Measurements from ENCODE around the gene MYO3A. TPM values are rescaled to one million over a fixed set of nuclear protein-coding genes. Genes with fewer than 3 reads are reported as not detected.

The MYO3A gene
- total RNA-seq, 1 donor from 2014 or later = 0.23 TPM

- Histone ChIP-seq H3K9me3 (ENCODE audit: insufficient read depth, low read depth, low read length) (no peaks in the 10 kb centered on the region), H3K36me3 (ENCODE audit: insufficient read depth, low read length) (no peaks in the 10 kb centered on the region), H3K79me2 (ENCODE audit: insufficient read depth, low read length) (no peaks in the 10 kb centered on the region), H2AFZ (ENCODE audit: low read depth, low read length) (no peak overlapping the region), H3K4me2 (ENCODE audit: low read length) (no peak overlapping the region), H3K4me1 (ENCODE audit: insufficient read depth, low read length) (no peaks in the 10 kb centered on the region), H4K20me1 (ENCODE audit: insufficient read depth, low read length) (no peaks in the 10 kb centered on the region), H3K9ac (ENCODE audit: low read length) (no peak overlapping the region), H3K27me3 (ENCODE audit: insufficient read depth, low read length) (no peaks in the 10 kb centered on the region), H3K27ac (ENCODE audit: low read depth, low read length) (no peak overlapping the region), H3K4me3 (ENCODE audit: insufficient read depth, low read depth, low read length) (no peak overlapping the region)
- DNase-seq (ENCODE audit: low read depth) (no peak), FAIRE-seq (no peak)
- Mint-ChIP-seq H3K4me1 (ENCODE audit: low read depth, unreplicated experiment) (peaks cover 34% of the 10 kb centered on the region), H3K27ac (ENCODE audit: unreplicated experiment) (no peak overlapping the region), H3K27me3 (ENCODE audit: low read depth, unreplicated experiment) (no peaks in the 10 kb centered on the region), H3K36me3 (ENCODE audit: low read depth, unreplicated experiment) (no peaks in the 10 kb centered on the region), H3K9me3 (ENCODE audit: unreplicated experiment) (peaks cover 11% of the 10 kb centered on the region), H3K4me3 (ENCODE audit: unreplicated experiment) (no peak overlapping the region)
- no peak for TF ChIP-seq CTCF (IDR thresholded peaks at IDR 0.05; ENCODE audit: insufficient read depth, low read depth, low read length)
- TF ChIP-seq EZH2 (IDR thresholded peaks at IDR 0.05; ENCODE audit: insufficient read depth, low read length) = no peak
Observed at GRCh38 chr10:25907261-25907660, 26.8 kb upstream of the MYO3A start.

GRCh38 chr10:25912866-25913265 is 21.2 kb upstream of the MYO3A start:
- H3K27me3 ChIP-seq (ENCODE audit: insufficient read depth, low read length) = no peaks in the 10 kb centered on the region
- no peak for FAIRE-seq
- H3K4me1 ChIP-seq (ENCODE audit: insufficient read depth, low read length) = no peaks in the 10 kb centered on the region
- no peak for DNase-seq (ENCODE audit: low read depth)
- H3K9ac ChIP-seq (ENCODE audit: low read length) = no peak overlapping the region
- Mint-ChIP-seq H3K27ac (ENCODE audit: unreplicated experiment) (no peak overlapping the region), H3K4me3 (ENCODE audit: unreplicated experiment) (no peak overlapping the region), H3K4me1 (ENCODE audit: low read depth, unreplicated experiment) (peaks cover 19% of the 10 kb centered on the region), H3K27me3 (ENCODE audit: low read depth, unreplicated experiment) (no peaks in the 10 kb centered on the region), H3K9me3 (ENCODE audit: unreplicated experiment) (peaks cover 11% of the 10 kb centered on the region), H3K36me3 (ENCODE audit: low read depth, unreplicated experiment) (no peaks in the 10 kb centered on the region)
- H3K4me2 ChIP-seq (ENCODE audit: low read length) = no peak overlapping the region
- no peaks in the 10 kb centered on the region for H3K36me3 ChIP-seq (ENCODE audit: insufficient read depth, low read length)
- H3K4me3 ChIP-seq (ENCODE audit: insufficient read depth, low read depth, low read length) = no peak overlapping the region
- no peak overlapping the region for H3K27ac ChIP-seq (ENCODE audit: low read depth, low read length)
- H4K20me1 ChIP-seq (ENCODE audit: insufficient read depth, low read length) = no peaks in the 10 kb centered on the region
- H3K9me3 ChIP-seq (ENCODE audit: insufficient read depth, low read depth, low read length) = no peaks in the 10 kb centered on the region
- H3K79me2 ChIP-seq (ENCODE audit: insufficient read depth, low read length) = no peaks in the 10 kb centered on the region
- no peak for TF ChIP-seq EZH2 (IDR thresholded peaks at IDR 0.05; ENCODE audit: insufficient read depth, low read length)
- TF ChIP-seq CTCF (IDR thresholded peaks at IDR 0.05; ENCODE audit: insufficient read depth, low read depth, low read length) = no peak
- H2AFZ ChIP-seq (ENCODE audit: low read depth, low read length) = no peak overlapping the region

GRCh38 chr10:25914776-25915175 is 19.3 kb upstream of the MYO3A start:
- no peaks in the 10 kb centered on the region for H3K4me1 ChIP-seq (ENCODE audit: insufficient read depth, low read length)
- Mint-ChIP-seq H3K27me3 (ENCODE audit: low read depth, unreplicated experiment) (no peaks in the 10 kb centered on the region), H3K36me3 (ENCODE audit: low read depth, unreplicated experiment) (no peaks in the 10 kb centered on the region), H3K9me3 (ENCODE audit: unreplicated experiment) (peaks cover 5% of the 10 kb centered on the region), H3K4me1 (ENCODE audit: low read depth, unreplicated experiment) (peaks cover 17% of the 10 kb centered on the region), H3K27ac (ENCODE audit: unreplicated experiment) (no peak overlapping the region), H3K4me3 (ENCODE audit: unreplicated experiment) (no peak overlapping the region)
- H3K4me2 ChIP-seq (ENCODE audit: low read length) = no peak overlapping the region
- H3K36me3 ChIP-seq (ENCODE audit: insufficient read depth, low read length) = no peaks in the 10 kb centered on the region
- no peak overlapping the region for H3K27ac ChIP-seq (ENCODE audit: low read depth, low read length)
- no peak for TF ChIP-seq EZH2 (IDR thresholded peaks at IDR 0.05; ENCODE audit: insufficient read depth, low read length)
- no peak for TF ChIP-seq CTCF (IDR thresholded peaks at IDR 0.05; ENCODE audit: insufficient read depth, low read depth, low read length)
- no peak overlapping the region for H3K9ac ChIP-seq (ENCODE audit: low read length)
- no peaks in the 10 kb centered on the region for H3K9me3 ChIP-seq (ENCODE audit: insufficient read depth, low read depth, low read length)
- no peaks in the 10 kb centered on the region for H3K27me3 ChIP-seq (ENCODE audit: insufficient read depth, low read length)
- no peak for DNase-seq (ENCODE audit: low read depth)
- FAIRE-seq = no peak
- no peak overlapping the region for H3K4me3 ChIP-seq (ENCODE audit: insufficient read depth, low read depth, low read length)
- H3K79me2 ChIP-seq (ENCODE audit: insufficient read depth, low read length) = no peaks in the 10 kb centered on the region
- H2AFZ ChIP-seq (ENCODE audit: low read depth, low read length) = no peak overlapping the region
- no peaks in the 10 kb centered on the region for H4K20me1 ChIP-seq (ENCODE audit: insufficient read depth, low read length)
